BE2C (cell line): Measurements from ENCODE around the gene DUS2.

Source experiments
- DNase-seq: peaks from one replicate; pipeline ENCODE4 v3.0.0-alpha.2; 2020
- H3K27me3 ChIP-seq: fragments of 250-450 bp; sonication (Bioruptor Pico); 2 replicates; pipeline ENCODE4 v1.5.1; 2020; ENCODE audit warnings: mild to moderate bottlenecking
- H3K36me3 ChIP-seq: fragments of 250-450 bp; sonication (Bioruptor Pico); 2 replicates; pipeline ENCODE4 v1.5.1; 2020; ENCODE audit warnings: mild to moderate bottlenecking
- H3K4me1 ChIP-seq: fragments of 250-450 bp; sonication (Bioruptor Pico); 2 replicates; pipeline ENCODE4 v1.5.1; 2020
- H3K4me3 ChIP-seq: 2 replicates; pipeline ENCODE4 v1.5.1; 2011; ENCODE audit warnings: low read depth, low read length
- H3K9me3 ChIP-seq: fragments of 250-450 bp; sonication (Bioruptor Pico); 2 replicates; pipeline ENCODE4 v1.5.1; 2020
- TF ChIP-seq, protein P1 (sequence below): IDR thresholded peaks from 2 replicates; pipeline ENCODE4 v1.5.1; 2012; ENCODE audit warnings: mild to moderate bottlenecking, low read depth, low read length

Gene DUS2

DNA sequence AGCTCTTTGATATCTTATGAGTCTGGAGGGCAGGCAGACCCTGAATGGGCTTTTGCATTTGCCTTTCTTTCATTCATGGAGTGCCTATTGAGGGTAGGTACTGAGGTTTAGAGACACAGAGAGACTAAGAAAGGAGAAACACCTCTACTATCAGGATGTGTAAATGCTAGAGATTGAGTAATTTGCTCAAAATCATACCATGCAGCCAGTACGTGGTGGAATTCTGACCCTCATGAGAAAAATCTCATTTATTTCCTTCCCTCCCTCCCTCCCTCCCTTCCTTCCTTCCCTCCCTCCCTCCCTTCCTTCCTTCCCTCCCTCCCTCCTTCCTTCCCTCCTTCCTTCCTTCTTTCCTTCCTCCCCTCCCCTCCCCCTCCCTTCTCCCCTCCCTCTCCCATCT lies 43.7 kb downstream of the DUS2 start:
- DNase-seq = no peak
- Histone ChIP-seq H3K27me3 (no peaks in the 10 kb centered on the region), H3K9me3 (no peaks in the 10 kb centered on the region), H3K4me1 (no peaks in the 10 kb centered on the region), H3K4me3 (no peak overlapping the region), H3K36me3 (peaks cover 28% of the 10 kb centered on the region)
- TF ChIP-seq, protein P1, sequence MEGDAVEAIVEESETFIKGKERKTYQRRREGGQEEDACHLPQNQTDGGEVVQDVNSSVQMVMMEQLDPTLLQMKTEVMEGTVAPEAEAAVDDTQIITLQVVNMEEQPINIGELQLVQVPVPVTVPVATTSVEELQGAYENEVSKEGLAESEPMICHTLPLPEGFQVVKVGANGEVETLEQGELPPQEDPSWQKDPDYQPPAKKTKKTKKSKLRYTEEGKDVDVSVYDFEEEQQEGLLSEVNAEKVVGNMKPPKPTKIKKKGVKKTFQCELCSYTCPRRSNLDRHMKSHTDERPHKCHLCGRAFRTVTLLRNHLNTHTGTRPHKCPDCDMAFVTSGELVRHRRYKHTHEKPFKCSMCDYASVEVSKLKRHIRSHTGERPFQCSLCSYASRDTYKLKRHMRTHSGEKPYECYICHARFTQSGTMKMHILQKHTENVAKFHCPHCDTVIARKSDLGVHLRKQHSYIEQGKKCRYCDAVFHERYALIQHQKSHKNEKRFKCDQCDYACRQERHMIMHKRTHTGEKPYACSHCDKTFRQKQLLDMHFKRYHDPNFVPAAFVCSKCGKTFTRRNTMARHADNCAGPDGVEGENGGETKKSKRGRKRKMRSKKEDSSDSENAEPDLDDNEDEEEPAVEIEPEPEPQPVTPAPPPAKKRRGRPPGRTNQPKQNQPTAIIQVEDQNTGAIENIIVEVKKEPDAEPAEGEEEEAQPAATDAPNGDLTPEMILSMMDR = no peak

DNA sequence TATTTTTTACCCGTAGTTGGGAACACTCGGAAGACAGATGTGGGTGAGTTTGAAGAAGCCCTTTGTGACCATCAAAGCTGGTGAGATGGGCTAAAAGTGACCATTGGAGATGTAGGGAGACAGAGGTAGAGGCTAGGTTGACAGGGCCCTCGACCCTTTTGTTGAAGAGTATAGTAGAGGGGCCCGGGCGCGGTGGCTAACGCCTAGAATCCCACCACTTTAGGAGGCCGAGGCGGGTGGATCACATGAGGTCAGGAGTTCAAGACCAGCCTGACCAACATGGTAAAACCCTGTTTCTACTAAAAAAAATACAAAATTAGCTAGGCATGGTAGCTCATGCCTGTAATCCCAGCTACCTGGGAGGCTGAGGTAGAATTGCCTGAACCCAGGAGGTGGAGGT lies 45.8 kb downstream of the DUS2 start:
- H3K36me3 ChIP-seq = peaks cover 23% of the 10 kb centered on the region

DNA sequence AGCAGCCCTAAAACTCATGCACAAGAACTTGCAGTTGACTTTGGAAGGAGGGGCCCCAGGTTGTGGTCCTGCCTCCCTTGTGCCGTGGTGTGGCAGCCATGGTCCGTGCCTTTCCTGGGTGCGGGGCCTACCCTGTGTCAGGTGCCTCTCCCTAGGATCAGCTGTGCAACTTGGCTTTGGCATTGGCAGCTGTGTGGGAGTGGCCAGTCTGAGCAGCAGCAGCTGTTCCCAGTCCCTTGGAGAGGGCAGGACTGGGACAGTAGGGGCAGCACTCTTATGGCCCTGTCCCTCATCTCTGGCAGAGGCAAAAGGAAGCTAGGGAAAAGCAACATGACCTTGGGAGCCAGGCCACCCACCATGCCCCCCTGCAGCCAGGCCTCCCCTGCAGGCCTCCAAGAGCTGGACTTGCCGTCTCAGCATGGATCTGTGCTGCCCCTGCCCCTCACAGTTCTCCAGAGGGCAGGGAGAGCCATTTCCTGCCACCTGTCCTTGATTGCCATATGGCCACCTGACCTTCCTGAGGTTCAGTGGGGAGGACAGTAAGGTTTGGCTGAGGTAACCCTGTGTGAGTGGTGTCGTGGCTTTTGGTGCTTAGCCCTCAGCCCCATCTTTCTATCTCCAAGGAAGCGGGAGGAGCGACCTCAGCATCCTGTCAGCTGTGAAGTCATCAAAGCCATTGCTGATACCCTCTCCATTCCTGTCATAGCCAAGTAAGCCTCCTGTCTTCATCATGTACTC lies 46.6 kb downstream of the DUS2 start:
- no peaks in the 10 kb centered on the region for H3K27me3 ChIP-seq
- H3K4me1 ChIP-seq = no peaks in the 10 kb centered on the region
- H3K4me3 ChIP-seq = no peak overlapping the region
- H3K9me3 ChIP-seq = no peaks in the 10 kb centered on the region
- no peak for DNase-seq
- TF ChIP-seq, protein P1 = no peak
- H3K36me3 ChIP-seq = peaks cover 24% of the 10 kb centered on the region

More for the DNA sequence above, 45.8 kb downstream of the DUS2 start:
- Histone ChIP-seq H3K4me3 (no peak overlapping the region), H3K27me3 (no peaks in the 10 kb centered on the region), H3K9me3 (no peaks in the 10 kb centered on the region), H3K4me1 (no peaks in the 10 kb centered on the region)
- no peak for DNase-seq
- TF ChIP-seq, protein P1 = no peak

DNA sequence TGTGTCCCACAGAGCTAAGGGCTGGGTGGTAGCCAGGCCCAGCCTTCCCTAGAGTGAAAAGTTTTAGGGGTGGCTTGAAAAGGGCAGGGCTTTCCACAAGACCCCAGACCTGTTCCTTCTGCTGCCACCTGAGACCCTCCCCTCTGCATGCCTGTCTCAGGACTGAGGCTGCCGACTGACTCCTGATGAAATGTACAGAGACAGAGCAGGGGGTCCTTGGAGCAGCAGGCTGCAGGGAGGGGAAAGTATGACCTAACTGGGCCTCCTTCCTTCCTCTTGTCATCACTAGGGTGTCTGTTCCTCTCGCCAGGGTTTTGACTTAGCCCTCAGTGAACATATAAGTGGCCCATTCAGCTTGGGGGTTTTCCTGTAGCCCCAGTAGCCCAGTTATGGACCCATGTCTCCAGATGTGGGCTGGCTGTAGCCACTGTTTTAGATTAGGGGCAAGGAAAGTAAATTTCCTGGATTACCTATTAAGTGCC lies 47.2 kb downstream of the DUS2 start:
- Histone ChIP-seq H3K27me3 (no peaks in the 10 kb centered on the region), H3K4me1 (no peaks in the 10 kb centered on the region), H3K9me3 (no peaks in the 10 kb centered on the region), H3K36me3 (peaks cover 25% of the 10 kb centered on the region), H3K4me3 (no peak overlapping the region)
- TF ChIP-seq, protein P1 = no peak
- DNase-seq = no peak

DNA sequence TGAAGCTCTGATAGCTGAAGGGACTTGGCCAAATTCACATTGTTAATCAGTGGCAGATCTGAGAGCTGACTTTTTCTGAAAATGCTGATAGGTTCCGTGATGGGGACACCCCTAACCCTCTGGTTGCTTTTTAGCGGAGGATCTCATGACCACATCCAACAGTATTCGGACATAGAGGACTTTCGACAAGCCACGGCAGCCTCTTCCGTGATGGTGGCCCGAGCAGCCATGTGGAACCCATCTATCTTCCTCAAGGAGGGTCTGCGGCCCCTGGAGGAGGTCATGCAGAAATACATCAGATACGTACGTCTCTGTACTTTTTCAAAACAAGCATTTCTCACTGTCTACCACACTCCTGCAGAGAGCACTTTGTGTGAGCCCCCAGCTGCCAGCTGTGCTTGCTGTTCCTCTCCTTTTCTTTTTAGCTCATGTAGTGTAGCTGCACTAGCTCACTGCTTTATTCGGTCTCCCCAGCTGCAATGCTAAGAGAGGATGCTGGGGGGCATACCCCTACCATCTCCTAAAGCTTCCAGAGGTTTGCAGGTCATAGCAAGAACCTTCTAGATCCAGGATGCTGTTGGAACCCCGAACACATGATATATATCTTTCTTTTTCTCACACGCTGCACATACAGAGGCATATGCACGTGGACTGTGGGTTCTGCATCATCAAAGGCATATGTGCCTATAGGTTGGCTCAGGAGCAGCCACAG lies 47.9 kb downstream of the DUS2 start:
- Histone ChIP-seq H3K9me3 (no peaks in the 10 kb centered on the region), H3K4me1 (no peaks in the 10 kb centered on the region), H3K36me3 (peaks cover 26% of the 10 kb centered on the region), H3K4me3 (no peak overlapping the region), H3K27me3 (no peaks in the 10 kb centered on the region)
- TF ChIP-seq, protein P1 = no peak
- no peak for DNase-seq

DNA sequence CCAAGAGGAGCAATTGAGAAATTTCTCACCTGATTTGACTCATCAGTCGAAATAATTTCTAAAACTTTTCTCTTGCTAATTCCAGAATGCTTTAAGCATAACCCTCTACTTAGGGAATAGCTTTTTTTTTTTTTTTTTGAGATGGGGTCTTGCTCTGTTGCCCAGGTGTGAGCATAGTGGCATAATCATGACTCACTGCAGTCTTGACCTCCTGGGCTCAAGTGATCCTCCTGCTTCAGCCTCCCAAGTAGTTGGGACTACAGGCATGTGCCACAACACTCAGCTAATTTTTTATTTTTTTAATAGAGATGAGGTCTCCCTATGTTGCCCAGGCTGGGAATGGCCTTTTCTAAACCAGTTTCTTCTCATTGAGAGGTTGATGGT lies 48.4 kb downstream of the DUS2 start:
- Histone ChIP-seq H3K27me3 (no peaks in the 10 kb centered on the region), H3K4me3 (no peak overlapping the region), H3K36me3 (peaks cover 27% of the 10 kb centered on the region), H3K9me3 (no peaks in the 10 kb centered on the region), H3K4me1 (no peaks in the 10 kb centered on the region)
- TF ChIP-seq, protein P1 = no peak
- DNase-seq = no peak
